ENCODE measurements around the gene SMPX. TPM values are rescaled to one million over a fixed set of nuclear protein-coding genes. Genes with fewer than 3 reads are reported as not detected.

SMPX gene
- total and polyA plus RNA-seq, 2 experiments from 2014 or later: not detected

GRCh38 chrX:21744721-21745120 lies 13.2 kb downstream of the SMPX start (continued):
- TF ChIP-seq REST (IDR thresholded peaks at IDR 0.05; ENCODE audit: unreplicated experiment) (no peak), ZNF331 (CRISPR knock-in tag; IDR thresholded peaks at IDR 0.05; ENCODE audit: low read depth) (no peak)

GRCh38 chrX:21744060-21744459 lies 13.9 kb downstream of the SMPX start:
- Histone ChIP-seq H4K20me1 (replicated peaks; ENCODE audit: insufficient read depth) (no peaks in the 10 kb centered on the region), H3K9me2 (ENCODE audit: insufficient read depth) (no peaks in the 10 kb centered on the region), H2AFZ (no peak overlapping the region), H3K79me2 (replicated peaks; ENCODE audit: insufficient read depth) (no peaks in the 10 kb centered on the region), H3K4me1 (ENCODE audit: insufficient read depth) (peaks cover 26% of the 10 kb centered on the region), H3F3A (replicated peaks; ENCODE audit: low read depth) (no peaks in the 10 kb centered on the region), H3K27ac (ENCODE audit: low read depth) (no peak overlapping the region), H3K4me2 (no peak overlapping the region), H3K36me3 (ENCODE audit: insufficient read depth) (no peaks in the 10 kb centered on the region), H3K27me3 (ENCODE audit: insufficient read depth) (no peaks in the 10 kb centered on the region), H3K4me3 (no peak overlapping the region)
- Mint-ChIP-seq H3K27ac (no peak overlapping the region), H3K27me3 (ENCODE audit: insufficient read depth, low read depth, poor library complexity) (no peaks in the 10 kb centered on the region), H3K9me3 (no peaks in the 10 kb centered on the region), H3K36me3 (ENCODE audit: low read depth) (no peaks in the 10 kb centered on the region), H3K4me1 (peaks cover 40% of the 10 kb centered on the region), H3K4me3 (no peak overlapping the region)
- no peak for DNase-seq (ENCODE audit: low spot score)
- no peak for ATAC-seq
- no peak for TF ChIP-seq EZH2phosphoT487 (IDR thresholded peaks at IDR 0.05; ENCODE audit: unreplicated experiment)
- TF ChIP-seq POLR2AphosphoS5 (IDR thresholded peaks at IDR 0.05; ENCODE audit: low read depth): no peak
- no peak for TF ChIP-seq ETS1 (IDR thresholded peaks at IDR 0.05)
- TF ChIP-seq ZNF331 (CRISPR knock-in tag; IDR thresholded peaks at IDR 0.05; ENCODE audit: low read depth): no peak
- TF ChIP-seq EZH2 (IDR thresholded peaks at IDR 0.05; ENCODE audit: low read depth, unreplicated experiment): no peak
- TF ChIP-seq, protein P1, sequence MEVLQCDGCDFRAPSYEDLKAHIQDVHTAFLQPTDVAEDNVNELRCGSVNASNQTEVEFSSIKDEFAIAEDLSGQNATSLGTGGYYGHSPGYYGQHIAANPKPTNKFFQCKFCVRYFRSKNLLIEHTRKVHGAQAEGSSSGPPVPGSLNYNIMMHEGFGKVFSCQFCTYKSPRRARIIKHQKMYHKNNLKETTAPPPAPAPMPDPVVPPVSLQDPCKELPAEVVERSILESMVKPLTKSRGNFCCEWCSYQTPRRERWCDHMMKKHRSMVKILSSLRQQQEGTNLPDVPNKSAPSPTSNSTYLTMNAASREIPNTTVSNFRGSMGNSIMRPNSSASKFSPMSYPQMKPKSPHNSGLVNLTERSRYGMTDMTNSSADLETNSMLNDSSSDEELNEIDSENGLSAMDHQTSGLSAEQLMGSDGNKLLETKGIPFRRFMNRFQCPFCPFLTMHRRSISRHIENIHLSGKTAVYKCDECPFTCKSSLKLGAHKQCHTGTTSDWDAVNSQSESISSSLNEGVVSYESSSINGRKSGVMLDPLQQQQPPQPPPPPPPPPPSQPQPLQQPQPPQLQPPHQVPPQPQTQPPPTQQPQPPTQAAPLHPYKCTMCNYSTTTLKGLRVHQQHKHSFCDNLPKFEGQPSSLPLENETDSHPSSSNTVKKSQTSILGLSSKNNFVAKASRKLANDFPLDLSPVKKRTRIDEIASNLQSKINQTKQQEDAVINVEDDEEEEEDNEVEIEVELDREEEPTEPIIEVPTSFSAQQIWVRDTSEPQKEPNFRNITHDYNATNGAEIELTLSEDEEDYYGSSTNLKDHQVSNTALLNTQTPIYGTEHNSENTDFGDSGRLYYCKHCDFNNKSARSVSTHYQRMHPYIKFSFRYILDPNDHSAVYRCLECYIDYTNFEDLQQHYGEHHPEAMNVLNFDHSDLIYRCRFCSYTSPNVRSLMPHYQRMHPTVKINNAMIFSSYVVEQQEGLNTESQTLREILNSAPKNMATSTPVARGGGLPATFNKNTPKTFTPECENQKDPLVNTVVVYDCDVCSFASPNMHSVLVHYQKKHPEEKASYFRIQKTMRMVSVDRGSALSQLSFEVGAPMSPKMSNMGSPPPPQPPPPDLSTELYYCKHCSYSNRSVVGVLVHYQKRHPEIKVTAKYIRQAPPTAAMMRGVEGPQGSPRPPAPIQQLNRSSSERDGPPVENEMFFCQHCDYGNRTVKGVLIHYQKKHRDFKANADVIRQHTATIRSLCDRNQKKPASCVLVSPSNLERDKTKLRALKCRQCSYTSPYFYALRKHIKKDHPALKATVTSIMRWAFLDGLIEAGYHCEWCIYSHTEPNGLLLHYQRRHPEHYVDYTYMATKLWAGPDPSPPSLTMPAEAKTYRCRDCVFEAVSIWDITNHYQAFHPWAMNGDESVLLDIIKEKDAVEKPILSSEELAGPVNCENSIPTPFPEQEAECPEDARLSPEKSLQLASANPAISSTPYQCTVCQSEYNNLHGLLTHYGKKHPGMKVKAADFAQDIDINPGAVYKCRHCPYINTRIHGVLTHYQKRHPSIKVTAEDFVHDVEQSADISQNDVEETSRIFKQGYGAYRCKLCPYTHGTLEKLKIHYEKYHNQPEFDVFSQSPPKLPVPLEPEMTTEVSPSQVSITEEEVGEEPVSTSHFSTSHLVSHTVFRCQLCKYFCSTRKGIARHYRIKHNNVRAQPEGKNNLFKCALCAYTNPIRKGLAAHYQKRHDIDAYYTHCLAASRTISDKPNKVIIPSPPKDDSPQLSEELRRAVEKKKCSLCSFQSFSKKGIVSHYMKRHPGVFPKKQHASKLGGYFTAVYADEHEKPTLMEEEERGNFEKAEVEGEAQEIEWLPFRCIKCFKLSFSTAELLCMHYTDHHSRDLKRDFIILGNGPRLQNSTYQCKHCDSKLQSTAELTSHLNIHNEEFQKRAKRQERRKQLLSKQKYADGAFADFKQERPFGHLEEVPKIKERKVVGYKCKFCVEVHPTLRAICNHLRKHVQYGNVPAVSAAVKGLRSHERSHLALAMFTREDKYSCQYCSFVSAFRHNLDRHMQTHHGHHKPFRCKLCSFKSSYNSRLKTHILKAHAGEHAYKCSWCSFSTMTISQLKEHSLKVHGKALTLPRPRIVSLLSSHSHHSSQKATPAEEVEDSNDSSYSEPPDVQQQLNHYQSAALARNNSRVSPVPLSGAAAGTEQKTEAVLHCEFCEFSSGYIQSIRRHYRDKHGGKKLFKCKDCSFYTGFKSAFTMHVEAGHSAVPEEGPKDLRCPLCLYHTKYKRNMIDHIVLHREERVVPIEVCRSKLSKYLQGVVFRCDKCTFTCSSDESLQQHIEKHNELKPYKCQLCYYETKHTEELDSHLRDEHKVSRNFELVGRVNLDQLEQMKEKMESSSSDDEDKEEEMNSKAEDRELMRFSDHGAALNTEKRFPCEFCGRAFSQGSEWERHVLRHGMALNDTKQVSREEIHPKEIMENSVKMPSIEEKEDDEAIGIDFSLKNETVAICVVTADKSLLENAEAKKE (CRISPR knock-in tag; IDR thresholded peaks at IDR 0.05): no peak
- no peak for TF ChIP-seq ZNF114 (CRISPR knock-in tag; IDR thresholded peaks at IDR 0.05)
- no peak for TF ChIP-seq CTCF (conservative IDR thresholded peaks at IDR 0.05; ENCODE audit: low read depth in 2 of 2)
- TF ChIP-seq CREB1 (CRISPR knock-in tag; IDR thresholded peaks at IDR 0.05; ENCODE audit: low read depth): no peak
- no peak for TF ChIP-seq NANOG (IDR thresholded peaks at IDR 0.05; ENCODE audit: borderline replicate concordance)
- TF ChIP-seq JUNB (IDR thresholded peaks at IDR 0.05; ENCODE audit: unreplicated experiment): no peak
- TF ChIP-seq STAT1 (IDR thresholded peaks at IDR 0.05; ENCODE audit: unreplicated experiment): no peak
